WTC11 (cell line): ENCODE measurements around the gene PZP. TPM values are rescaled to one million over a fixed set of nuclear protein-coding genes. Genes with fewer than 3 reads are reported as not detected.

Experiments
- ATAC-seq: fragments of 200-7000 bp; cut with Tn5 transposase; 2 replicates; pipeline ENCODE4 v1.10.0; 2021; ENCODE audit warnings: mild to moderate bottlenecking, moderate library complexity
- CTCF ChIA-PET: fragments of 300-600 bp; sonication (Branson Sonifier 250); formaldehyde crosslinking; loops from one replicate; lab custom pipeline; 2021; ENCODE audit warnings: antibody characterized with exemption; lab: Charles Lee
- POLR2A ChIA-PET: fragments of 350-600 bp; sonication (Branson Sonifier 250); formaldehyde crosslinking; loops from one replicate; lab custom pipeline; 2021; ENCODE audit warnings: antibody characterized with exemption; lab: Charles Lee
- DNase-seq: peaks from one replicate; pipeline ENCODE4 v3.0.0; 2021; ENCODE audit warnings: low spot score
- H3K27ac Mint-ChIP-seq: 2 replicates; pipeline ENCODE4 v1.8.0; 2021; ENCODE audit warnings: mixed read lengths
- H3K27me3 Mint-ChIP-seq: 2 replicates; pipeline ENCODE4 v1.8.0; 2021; ENCODE audit warnings: low read depth, mild to moderate bottlenecking, moderate library complexity, mixed read lengths
- H3K36me3 Mint-ChIP-seq: 2 replicates; pipeline ENCODE4 v1.8.0; 2021; ENCODE audit warnings: mixed read lengths
- H3K4me1 Mint-ChIP-seq: 2 replicates; pipeline ENCODE4 v1.8.0; 2022; ENCODE audit warnings: mixed read lengths
- H3K4me3 Mint-ChIP-seq: 2 replicates; pipeline ENCODE4 v1.8.0; 2021; ENCODE audit warnings: mild to moderate bottlenecking, moderate library complexity, mixed read lengths
- H3K9me3 Mint-ChIP-seq: 2 replicates; pipeline ENCODE4 v1.8.0; 2021; ENCODE audit warnings: mixed read lengths
- GRHL2 ChIP-seq: fragments of 250-450 bp; sonication (Bioruptor Pico); IDR thresholded peaks from 2 replicates; pipeline ENCODE4 v1.8.0; 2022; ENCODE audit warnings: mild to moderate bottlenecking, moderate library complexity; ENCODE audit not compliant: insufficient replicate concordance, severe bottlenecking
- HMGA2 ChIP-seq: fragments of 250-450 bp; sonication (Bioruptor Pico); IDR thresholded peaks from 2 replicates; pipeline ENCODE4 v1.4.0; 2021; ENCODE audit warnings: mild to moderate bottlenecking, moderate library complexity
- IRF2 ChIP-seq: sonication (generic); formaldehyde crosslinking; IDR thresholded peaks from 2 replicates; pipeline ENCODE4 v1.8.0; 2022; ENCODE audit warnings: low read depth, missing genetic modification reagents, borderline replicate concordance
- KAT7 ChIP-seq: sonication (generic); formaldehyde crosslinking; IDR thresholded peaks from 2 replicates; pipeline ENCODE4 v1.8.1; 2023; ENCODE audit warnings: missing genetic modification reagents, mild to moderate bottlenecking, borderline replicate concordance
- NFATC4 ChIP-seq: fragments of 250-450 bp; sonication (Bioruptor Pico); IDR thresholded peaks from 2 replicates; pipeline ENCODE4 v1.9.0; 2021; ENCODE audit warnings: mild to moderate bottlenecking
- NR1H2 ChIP-seq: sonication (generic); formaldehyde crosslinking; IDR thresholded peaks from 2 replicates; pipeline ENCODE4 v1.9.0; 2021; ENCODE audit warnings: mild to moderate bottlenecking, moderate library complexity, missing genetic modification reagents
- RORB ChIP-seq: fragments of 250-450 bp; sonication (Bioruptor Pico); IDR thresholded peaks from 2 replicates; pipeline ENCODE4 v1.9.0; 2021; ENCODE audit warnings: mild to moderate bottlenecking
- SMAD3 ChIP-seq: sonication (generic); formaldehyde crosslinking; IDR thresholded peaks from 2 replicates; pipeline ENCODE4 v1.8.0; 2022; ENCODE audit warnings: missing genetic modification reagents, mild to moderate bottlenecking, borderline replicate concordance
- ZNF423 ChIP-seq: fragments of 250-450 bp; sonication (Bioruptor Pico); IDR thresholded peaks from 2 replicates; pipeline ENCODE4 v2.1.2; 2022; ENCODE audit warnings: mild to moderate bottlenecking, moderate library complexity
- microRNA-seq: library from miRNA; unstranded; fragments of <30 nt; microRNA quantifications from one replicate; pipeline ENCODE4 v1.2.0, GENCODE V29; 2022; ENCODE audit warnings: borderline number of aligned reads
- total RNA-seq: library from RNA; stranded (reverse); gene quantifications from 3 replicates; pipeline ENCODE4 v1.2.3, GENCODE V29; 2021
- TF ChIP-seq, protein P1 (sequence below): sonication (generic); formaldehyde crosslinking; IDR thresholded peaks from 2 replicates; pipeline ENCODE4 v1.8.1; 2022; ENCODE audit warnings: mild to moderate bottlenecking, missing genetic modification reagents, moderate library complexity, borderline replicate concordance
- TF ChIP-seq, protein P2 (sequence below): sonication (generic); formaldehyde crosslinking; conservative IDR thresholded peaks from 2 replicates; pipeline ENCODE4 v1.8.1; 2022; ENCODE audit warnings: mild to moderate bottlenecking, missing genetic modification reagents
- TF ChIP-seq, protein P3 (sequence below): sonication (generic); formaldehyde crosslinking; IDR thresholded peaks from 2 replicates; pipeline ENCODE4 v1.8.1; 2022; ENCODE audit warnings: low read depth, mild to moderate bottlenecking, moderate library complexity, missing genetic modification reagents, borderline replicate concordance
- TF ChIP-seq, protein P4 (sequence below): sonication (generic); formaldehyde crosslinking; IDR thresholded peaks from 2 replicates; pipeline ENCODE4 v1.8.0; 2022; ENCODE audit warnings: missing genetic modification reagents
- TF ChIP-seq, protein P5 (sequence below): sonication (generic); formaldehyde crosslinking; IDR thresholded peaks from 2 replicates; pipeline ENCODE4 v1.8.1; 2022; ENCODE audit warnings: mild to moderate bottlenecking, moderate library complexity, missing genetic modification reagents
- TF ChIP-seq, protein P6 (sequence below): sonication (generic); formaldehyde crosslinking; IDR thresholded peaks from 2 replicates; pipeline ENCODE4 v1.8.1; 2023; ENCODE audit warnings: mild to moderate bottlenecking, missing genetic modification reagents, moderate library complexity

PZP gene
- total RNA-seq, 1 experiment from 2014 or later: 0.15 TPM

GRCh38 chr12:9099552-9100190, 108.5 kb downstream of the PZP start:
- Mint-ChIP-seq H3K36me3 (no peaks in the 10 kb centered on the region), H3K27ac (no peak overlapping the region), H3K27me3 (no peaks in the 10 kb centered on the region), H3K9me3 (no peaks in the 10 kb centered on the region), H3K4me3 (no peak overlapping the region)
- DNase-seq: no peak
- TF ChIP-seq, protein P1, sequence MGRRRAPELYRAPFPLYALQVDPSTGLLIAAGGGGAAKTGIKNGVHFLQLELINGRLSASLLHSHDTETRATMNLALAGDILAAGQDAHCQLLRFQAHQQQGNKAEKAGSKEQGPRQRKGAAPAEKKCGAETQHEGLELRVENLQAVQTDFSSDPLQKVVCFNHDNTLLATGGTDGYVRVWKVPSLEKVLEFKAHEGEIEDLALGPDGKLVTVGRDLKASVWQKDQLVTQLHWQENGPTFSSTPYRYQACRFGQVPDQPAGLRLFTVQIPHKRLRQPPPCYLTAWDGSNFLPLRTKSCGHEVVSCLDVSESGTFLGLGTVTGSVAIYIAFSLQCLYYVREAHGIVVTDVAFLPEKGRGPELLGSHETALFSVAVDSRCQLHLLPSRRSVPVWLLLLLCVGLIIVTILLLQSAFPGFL (CRISPR knock-in tag): no peak
- TF ChIP-seq ZNF423 (no peak), GRHL2 (CRISPR knock-in tag) (no peak), IRF2 (no peak), NFATC4 (CRISPR knock-in tag) (no peak), RORB (CRISPR knock-in tag) (no peak), NR1H2 (CRISPR knock-in tag) (no peak), KAT7 (CRISPR knock-in tag) (no peak), SMAD3 (CRISPR knock-in tag) (no peak), HMGA2 (CRISPR knock-in tag) (no peak)
- TF ChIP-seq, protein P2, sequence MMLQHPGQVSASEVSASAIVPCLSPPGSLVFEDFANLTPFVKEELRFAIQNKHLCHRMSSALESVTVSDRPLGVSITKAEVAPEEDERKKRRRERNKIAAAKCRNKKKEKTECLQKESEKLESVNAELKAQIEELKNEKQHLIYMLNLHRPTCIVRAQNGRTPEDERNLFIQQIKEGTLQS (CRISPR knock-in tag): no peak
- TF ChIP-seq, protein P3, sequence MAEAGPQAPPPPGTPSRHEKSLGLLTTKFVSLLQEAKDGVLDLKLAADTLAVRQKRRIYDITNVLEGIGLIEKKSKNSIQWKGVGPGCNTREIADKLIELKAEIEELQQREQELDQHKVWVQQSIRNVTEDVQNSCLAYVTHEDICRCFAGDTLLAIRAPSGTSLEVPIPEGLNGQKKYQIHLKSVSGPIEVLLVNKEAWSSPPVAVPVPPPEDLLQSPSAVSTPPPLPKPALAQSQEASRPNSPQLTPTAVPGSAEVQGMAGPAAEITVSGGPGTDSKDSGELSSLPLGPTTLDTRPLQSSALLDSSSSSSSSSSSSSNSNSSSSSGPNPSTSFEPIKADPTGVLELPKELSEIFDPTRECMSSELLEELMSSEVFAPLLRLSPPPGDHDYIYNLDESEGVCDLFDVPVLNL (CRISPR knock-in tag): no peak
- TF ChIP-seq, protein P4, sequence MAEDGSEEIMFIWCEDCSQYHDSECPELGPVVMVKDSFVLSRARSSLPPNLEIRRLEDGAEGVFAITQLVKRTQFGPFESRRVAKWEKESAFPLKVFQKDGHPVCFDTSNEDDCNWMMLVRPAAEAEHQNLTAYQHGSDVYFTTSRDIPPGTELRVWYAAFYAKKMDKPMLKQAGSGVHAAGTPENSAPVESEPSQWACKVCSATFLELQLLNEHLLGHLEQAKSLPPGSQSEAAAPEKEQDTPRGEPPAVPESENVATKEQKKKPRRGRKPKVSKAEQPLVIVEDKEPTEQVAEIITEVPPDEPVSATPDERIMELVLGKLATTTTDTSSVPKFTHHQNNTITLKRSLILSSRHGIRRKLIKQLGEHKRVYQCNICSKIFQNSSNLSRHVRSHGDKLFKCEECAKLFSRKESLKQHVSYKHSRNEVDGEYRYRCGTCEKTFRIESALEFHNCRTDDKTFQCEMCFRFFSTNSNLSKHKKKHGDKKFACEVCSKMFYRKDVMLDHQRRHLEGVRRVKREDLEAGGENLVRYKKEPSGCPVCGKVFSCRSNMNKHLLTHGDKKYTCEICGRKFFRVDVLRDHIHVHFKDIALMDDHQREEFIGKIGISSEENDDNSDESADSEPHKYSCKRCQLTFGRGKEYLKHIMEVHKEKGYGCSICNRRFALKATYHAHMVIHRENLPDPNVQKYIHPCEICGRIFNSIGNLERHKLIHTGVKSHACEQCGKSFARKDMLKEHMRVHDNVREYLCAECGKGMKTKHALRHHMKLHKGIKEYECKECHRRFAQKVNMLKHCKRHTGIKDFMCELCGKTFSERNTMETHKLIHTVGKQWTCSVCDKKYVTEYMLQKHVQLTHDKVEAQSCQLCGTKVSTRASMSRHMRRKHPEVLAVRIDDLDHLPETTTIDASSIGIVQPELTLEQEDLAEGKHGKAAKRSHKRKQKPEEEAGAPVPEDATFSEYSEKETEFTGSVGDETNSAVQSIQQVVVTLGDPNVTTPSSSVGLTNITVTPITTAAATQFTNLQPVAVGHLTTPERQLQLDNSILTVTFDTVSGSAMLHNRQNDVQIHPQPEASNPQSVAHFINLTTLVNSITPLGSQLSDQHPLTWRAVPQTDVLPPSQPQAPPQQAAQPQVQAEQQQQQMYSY (CRISPR knock-in tag): no peak
- TF ChIP-seq, protein P5, sequence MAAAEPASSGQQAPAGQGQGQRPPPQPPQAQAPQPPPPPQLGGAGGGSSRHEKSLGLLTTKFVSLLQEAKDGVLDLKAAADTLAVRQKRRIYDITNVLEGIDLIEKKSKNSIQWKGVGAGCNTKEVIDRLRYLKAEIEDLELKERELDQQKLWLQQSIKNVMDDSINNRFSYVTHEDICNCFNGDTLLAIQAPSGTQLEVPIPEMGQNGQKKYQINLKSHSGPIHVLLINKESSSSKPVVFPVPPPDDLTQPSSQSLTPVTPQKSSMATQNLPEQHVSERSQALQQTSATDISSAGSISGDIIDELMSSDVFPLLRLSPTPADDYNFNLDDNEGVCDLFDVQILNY: no peak
- TF ChIP-seq, protein P6, sequence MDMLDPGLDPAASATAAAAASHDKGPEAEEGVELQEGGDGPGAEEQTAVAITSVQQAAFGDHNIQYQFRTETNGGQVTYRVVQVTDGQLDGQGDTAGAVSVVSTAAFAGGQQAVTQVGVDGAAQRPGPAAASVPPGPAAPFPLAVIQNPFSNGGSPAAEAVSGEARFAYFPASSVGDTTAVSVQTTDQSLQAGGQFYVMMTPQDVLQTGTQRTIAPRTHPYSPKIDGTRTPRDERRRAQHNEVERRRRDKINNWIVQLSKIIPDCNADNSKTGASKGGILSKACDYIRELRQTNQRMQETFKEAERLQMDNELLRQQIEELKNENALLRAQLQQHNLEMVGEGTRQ (CRISPR knock-in tag): no peak
- TF ChIP-seq, all 79 proteins: peak for 0
- POLR2A ChIA-PET: no interaction called here
- no peak for ATAC-seq
- CTCF ChIA-PET: no interaction called here
- no peaks in the 10 kb centered on the region for H3K4me1 Mint-ChIP-seq

Small RNAs within 50 kb of the gene (microRNA-seq; reads per million reads assigned to microRNA genes)
- not detected for gene MIR1244-3

Other genes starting within 250 kb of the PZP start
- 6.2 to 7.4 TPM (median 7.2 TPM) in 3 replicates for gene KLRG1, start 218.8 kb downstream of the PZP start, total RNA-seq
- gene A2M, start 92.5 kb downstream of the PZP start, total RNA-seq: 1.9 to 3.4 TPM (median 3.3 TPM) in 3 replicates